ENCODE measurements around the gene PFKL. TPM values are rescaled to one million over a fixed set of nuclear protein-coding genes. Genes with fewer than 3 reads are reported as not detected.

The PFKL gene
- total and polyA plus RNA-seq, 2 donors (not counting 1 experiment from before 2014, with no cell fraction given) = 54.8 to 125 TPM

GRCh38 chr21:44348861-44349260 is 49.0 kb downstream of the PFKL start:
- H3K36me3 ChIP-seq (ENCODE audit: control insufficient read depth, insufficient read depth, low read length) = no peaks in the 10 kb centered on the region
- H2AFZ ChIP-seq (ENCODE audit: low read length) = no peak overlapping the region
- TF ChIP-seq CTCF (conservative IDR thresholded peaks at IDR 0.05 in 1 of 2, IDR thresholded peaks at IDR 0.05 in 1 of 2; ENCODE audit: low read depth in 1 of 2, low read length in 2 of 2) (no peak), EZH2 (IDR thresholded peaks at IDR 0.05; ENCODE audit: low read length, missing control alignments) (no peak)
- H3K4me1 ChIP-seq (ENCODE audit: control insufficient read depth, extremely low read depth, insufficient read depth, low read length) = no peaks in the 10 kb centered on the region
- peaks cover 3% of the 10 kb centered on the region for H3K27me3 ChIP-seq (ENCODE audit: control insufficient read depth, insufficient read depth, low read length)
- no peak for DNase-seq (ENCODE audit: low read depth in 2 of 2)
- no peak overlapping the region for H3K27ac ChIP-seq (ENCODE audit: insufficient read depth, low read length)
- no peaks in the 10 kb centered on the region for H3K9me3 ChIP-seq (ENCODE audit: control insufficient read depth, insufficient read depth, low read depth, low read length)
- H3K9ac ChIP-seq (ENCODE audit: insufficient read depth, low read length) = no peak overlapping the region
- H4K20me1 ChIP-seq (ENCODE audit: control insufficient read depth, extremely low read depth, insufficient read depth, low read length) = no peaks in the 10 kb centered on the region
- H3K79me2 ChIP-seq (ENCODE audit: control insufficient read depth, insufficient read depth, low read length) = no peaks in the 10 kb centered on the region
- H3K4me2 ChIP-seq (ENCODE audit: extremely low read depth, insufficient read depth, low read length) = no peak overlapping the region
- no peak overlapping the region for H3K4me3 ChIP-seq (replicated peaks in 1 of 4; ENCODE audit: control extremely low read depth in 1 of 4, insufficient read depth in 1 of 4, low read depth in 3 of 4, low read length in 4 of 4)

- no peaks in the 10 kb centered on the region for H4K20me1 ChIP-seq (ENCODE audit: control insufficient read depth, extremely low read depth, insufficient read depth, low read length)
- no peak overlapping the region for H3K27ac ChIP-seq (ENCODE audit: insufficient read depth, low read length)
- no peaks in the 10 kb centered on the region for H3K4me1 ChIP-seq (ENCODE audit: control insufficient read depth, extremely low read depth, insufficient read depth, low read length)
- no peak overlapping the region for H3K4me3 ChIP-seq (replicated peaks in 1 of 4; ENCODE audit: control extremely low read depth in 1 of 4, insufficient read depth in 1 of 4, low read depth in 3 of 4, low read length in 4 of 4)
- no peak overlapping the region for H3K9ac ChIP-seq (ENCODE audit: insufficient read depth, low read length)
- peaks cover 3% of the 10 kb centered on the region for H3K27me3 ChIP-seq (ENCODE audit: control insufficient read depth, insufficient read depth, low read length)
- no peak overlapping the region for H3K4me2 ChIP-seq (ENCODE audit: extremely low read depth, insufficient read depth, low read length)
- TF ChIP-seq EZH2 (IDR thresholded peaks at IDR 0.05; ENCODE audit: low read length, missing control alignments) (no peak), CTCF (conservative IDR thresholded peaks at IDR 0.05 in 1 of 2, IDR thresholded peaks at IDR 0.05 in 1 of 2; ENCODE audit: low read depth in 1 of 2, low read length in 2 of 2) (no peak)
- H3K79me2 ChIP-seq (ENCODE audit: control insufficient read depth, insufficient read depth, low read length) = no peaks in the 10 kb centered on the region
- no peaks in the 10 kb centered on the region for H3K36me3 ChIP-seq (ENCODE audit: control insufficient read depth, insufficient read depth, low read length)
- no peaks in the 10 kb centered on the region for H3K9me3 ChIP-seq (ENCODE audit: control insufficient read depth, insufficient read depth, low read depth, low read length)
- no peak for DNase-seq (ENCODE audit: low read depth in 2 of 2)
- no peak overlapping the region for H2AFZ ChIP-seq (ENCODE audit: low read length)
Measured at GRCh38 chr21:44349416-44349846, 49.6 kb downstream of the PFKL start.

- Histone ChIP-seq H3K9me3 (ENCODE audit: control insufficient read depth, insufficient read depth, low read depth, low read length) (no peaks in the 10 kb centered on the region), H3K9ac (ENCODE audit: insufficient read depth, low read length) (no peak overlapping the region), H3K79me2 (ENCODE audit: control insufficient read depth, insufficient read depth, low read length) (no peaks in the 10 kb centered on the region), H3K4me2 (ENCODE audit: extremely low read depth, insufficient read depth, low read length) (no peak overlapping the region), H3K4me3 (replicated peaks in 1 of 4; ENCODE audit: control extremely low read depth in 1 of 4, insufficient read depth in 1 of 4, low read depth in 3 of 4, low read length in 4 of 4) (no peak overlapping the region), H4K20me1 (ENCODE audit: control insufficient read depth, extremely low read depth, insufficient read depth, low read length) (no peaks in the 10 kb centered on the region), H3K4me1 (ENCODE audit: control insufficient read depth, extremely low read depth, insufficient read depth, low read length) (no peaks in the 10 kb centered on the region), H3K27ac (ENCODE audit: insufficient read depth, low read length) (no peak overlapping the region), H2AFZ (ENCODE audit: low read length) (no peak overlapping the region), H3K36me3 (ENCODE audit: control insufficient read depth, insufficient read depth, low read length) (no peaks in the 10 kb centered on the region), H3K27me3 (ENCODE audit: control insufficient read depth, insufficient read depth, low read length) (peaks cover 3% of the 10 kb centered on the region)
- TF ChIP-seq CTCF (conservative IDR thresholded peaks at IDR 0.05 in 1 of 2, IDR thresholded peaks at IDR 0.05 in 1 of 2; ENCODE audit: low read depth in 1 of 2, low read length in 2 of 2) = no peak
- peak; percentile 36 for TF ChIP-seq EZH2 (IDR thresholded peaks at IDR 0.05; ENCODE audit: low read length, missing control alignments)
- no peak for DNase-seq (ENCODE audit: low read depth in 2 of 2)
Measured at GRCh38 chr21:44349847-44350772, 50.3 kb downstream of the PFKL start.
